CD14-positive monocyte (primary cell): ENCODE data around the gene SRSF4. TPM values are rescaled to one million over a fixed set of nuclear protein-coding genes. Genes with fewer than 3 reads are reported as not detected.
"Not testable (repeated sequence)": the region's sequence is repeated elsewhere in the genome, so short reads cannot be mapped to it uniquely, and the experiment has no call there.

Source experiments
- DNase-seq, 3 donors: peaks; one replicate each; pipeline ENCODE4 v3.0.0-alpha.2; 2011 to 2022
- H2AFZ ChIP-seq: 2 replicates; pipeline ENCODE4 v1.6.0; 2012; ENCODE audit warnings: mild to moderate bottlenecking, low read depth, low read length, inconsistent platforms; ENCODE audit not compliant: insufficient read depth, poor library complexity, severe bottlenecking
- H3K27ac ChIP-seq, 2 donors: 1 replicate in 1 of 2; 2 replicates in 1 of 2; pipeline ENCODE4 v1.5.1; 2012 to 2013; ENCODE audit warnings: low read length in 2 of 2, control low read depth in 1 of 2, inconsistent platforms in 1 of 2, low read depth in 1 of 2, mild to moderate bottlenecking in 1 of 2
- H3K27me3 ChIP-seq, 2 donors: one replicate each; pipeline versions ENCODE4 v1.6.0 to v1.6.1; 2011 to 2013; ENCODE audit warnings: low read length in 2 of 2; ENCODE audit not compliant: control insufficient read depth in 2 of 2, insufficient read depth in 2 of 2
- H3K36me3 ChIP-seq, 2 donors: replicated peaks in 1 of 2; 1 replicate in 1 of 2; 2 replicates in 1 of 2; pipeline versions ENCODE4 v1.5.1 to v1.6.1; 2012 to 2013; ENCODE audit warnings: low read length in 2 of 2, control low read depth in 1 of 2, inconsistent platforms in 1 of 2, mild to moderate bottlenecking in 1 of 2; ENCODE audit not compliant: insufficient read depth in 2 of 2, control insufficient read depth in 1 of 2
- H3K4me1 ChIP-seq, 2 donors: 1 replicate in 1 of 2; 2 replicates in 1 of 2; pipeline versions ENCODE4 v1.5.1 to v1.6.1; 2012 to 2013; ENCODE audit warnings: low read length in 2 of 2, control low read depth in 1 of 2, inconsistent platforms in 1 of 2, mild to moderate bottlenecking in 1 of 2, moderate library complexity in 1 of 2; ENCODE audit not compliant: insufficient read depth in 2 of 2, control insufficient read depth in 1 of 2
- H3K4me2 ChIP-seq: replicated peaks from 2 replicates; pipeline ENCODE3; 2012; ENCODE audit warnings: low read length, moderate library complexity, mild to moderate bottlenecking; ENCODE audit not compliant: poor library complexity, severe bottlenecking; ENCODE audit errors: extremely low read depth
- H3K4me3 ChIP-seq, 3 experiments: fragments of 200-600 bp in 1 of 3; sonication (generic) in 1 of 3; replicated peaks in 1 of 3; 1 replicate in 2 of 3; 2 replicates in 1 of 3; pipeline ENCODE4 v1.5.1; 2011 to 2013; ENCODE audit warnings: low read length in 3 of 3, mild to moderate bottlenecking in 3 of 3, control low read depth in 2 of 3, low read depth in 2 of 3, inconsistent platforms in 1 of 3, moderate library complexity in 1 of 3
- H3K79me2 ChIP-seq: 2 replicates; pipeline ENCODE4 v1.6.0; 2012; ENCODE audit warnings: mild to moderate bottlenecking, control low read depth, inconsistent platforms, low read length, moderate library complexity; ENCODE audit not compliant: insufficient read depth
- H3K9ac ChIP-seq: 2 replicates; pipeline ENCODE4 v1.6.0; 2017; ENCODE audit warnings: low read length, mild to moderate bottlenecking; ENCODE audit not compliant: insufficient read depth, poor library complexity, severe bottlenecking
- H3K9me3 ChIP-seq, 2 donors: replicated peaks in 1 of 2; 1 replicate in 1 of 2; 2 replicates in 1 of 2; pipeline versions ENCODE4 v1.5.1 to v1.6.1; 2012 to 2013; ENCODE audit warnings: low read length in 2 of 2, control low read depth in 1 of 2; ENCODE audit not compliant: control insufficient read depth in 1 of 2, insufficient read depth in 1 of 2
- H4K20me1 ChIP-seq: 2 replicates; pipeline ENCODE4 v1.6.0; 2012; ENCODE audit warnings: mild to moderate bottlenecking, low read length, control low read depth, moderate library complexity; ENCODE audit not compliant: insufficient read depth
- H3K27ac Mint-ChIP-seq, 7 donors: one replicate each; pipeline ENCODE4 v1.8.0; 2020; ENCODE audit warnings: mild to moderate bottlenecking in 7 of 7, mixed read lengths in 7 of 7, moderate library complexity in 6 of 7, inconsistent platforms in 2 of 7
- H3K27me3 Mint-ChIP-seq, 3 donors: one replicate each; pipeline ENCODE4 v1.8.0; 2021 to 2022; ENCODE audit warnings: low read depth in 3 of 3, mild to moderate bottlenecking in 3 of 3, mixed read lengths in 3 of 3, moderate library complexity in 3 of 3, inconsistent platforms in 1 of 3
- H3K36me3 Mint-ChIP-seq, 2 donors: one replicate each; pipeline ENCODE4 v1.8.0; 2020; ENCODE audit warnings: mixed read lengths in 2 of 2, inconsistent platforms in 1 of 2, mild to moderate bottlenecking in 1 of 2
- H3K4me1 Mint-ChIP-seq: one replicate; pipeline ENCODE4 v1.8.0; 2020; ENCODE audit warnings: mild to moderate bottlenecking, mixed read lengths
- H3K4me3 Mint-ChIP-seq, 2 donors: one replicate each; pipeline ENCODE4 v1.8.0; 2020; ENCODE audit warnings: mild to moderate bottlenecking in 2 of 2, mixed read lengths in 2 of 2, moderate library complexity in 1 of 2
- H3K9me3 Mint-ChIP-seq, 7 donors: one replicate each; pipeline ENCODE4 v1.8.0; 2020 to 2022; ENCODE audit warnings: mixed read lengths in 7 of 7, mild to moderate bottlenecking in 6 of 7, moderate library complexity in 6 of 7, inconsistent platforms in 2 of 7
- WGBS: methylation state at CpG from one replicate; pipeline ENCODE4 v1.1.5; 2013; ENCODE audit warnings: missing lambda C conversion rate; ENCODE audit not compliant: insufficient coverage; 5-methylcytosine and 5-hydroxymethylcytosine counted together
- intact Hi-C, 2 donors: fragments of 100-400 bp; cut with micrococcal nuclease; formaldehyde crosslinking; loops; one replicate each; pipeline versions ENCODE4 v1.15.0 to v1.15.1; 2023
- polyA plus RNA-seq, 3 donors: library from polyadenylated mRNA; depleted of rRNA in 1 of 3; unstranded in 2 of 3; stranded (reverse) in 1 of 3; fragments of 300-500 nt in 2 of 3; fragments of >200 nt in 1 of 3; fragmentation: Illumina TruSeq in 2 of 3; gene quantifications; 1 replicate in 2 of 3; 2 replicates in 1 of 3; pipeline ENCODE4 v1.2.3, GENCODE V29; 2012 to 2021
- TF ChIP-seq, protein P1 (sequence below): fragments of 200-600 bp; IDR thresholded peaks from one replicate; pipeline ENCODE4 v1.8.0; 2022; ENCODE audit warnings: antibody characterized with exemption, mild to moderate bottlenecking

Gene SRSF4
- polyA plus RNA-seq, 3 donors = 38.4 to 66.8 (median 55.5) TPM

DNA sequence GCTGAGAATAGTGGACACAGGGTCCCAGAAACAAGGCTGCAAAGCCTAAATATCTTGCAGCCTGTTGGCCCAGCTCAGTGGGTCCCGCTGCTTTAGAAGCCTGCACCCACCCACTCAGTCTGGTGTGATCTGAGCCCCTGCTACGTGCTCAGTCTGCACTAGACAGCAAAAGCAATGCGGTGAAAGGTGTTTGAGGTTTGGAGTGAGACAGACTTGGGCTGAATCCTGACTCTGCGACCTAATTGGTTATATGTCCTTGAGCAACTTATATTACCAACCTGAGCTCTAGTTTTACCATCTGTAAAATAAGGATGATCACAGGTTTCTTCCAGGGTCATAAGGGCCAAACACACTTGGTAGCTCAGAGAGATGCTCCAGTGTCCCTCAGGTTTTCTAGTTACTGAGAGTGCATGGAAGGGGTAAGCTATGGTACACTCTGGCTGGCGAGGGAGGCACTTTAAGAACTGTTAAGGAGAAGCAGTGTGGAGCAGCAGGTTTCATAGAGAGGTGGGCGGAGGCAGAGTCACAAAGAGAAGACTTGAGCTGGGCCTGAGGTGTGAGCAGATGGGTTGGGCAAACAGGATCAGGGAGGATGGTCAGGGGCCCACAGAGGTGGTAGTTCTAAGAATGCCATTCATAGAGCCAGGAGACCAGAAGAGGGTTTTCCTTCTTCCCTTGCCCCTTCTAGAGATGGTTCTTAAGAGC lies 68.1 kb downstream of the SRSF4 start:
- H3K4me3 Mint-ChIP-seq = no peak overlapping the region
- H3K4me1 Mint-ChIP-seq = no peaks in the 10 kb centered on the region
- peaks cover 0 to 4% (median 0%) of the 10 kb centered on the region in 7 donors for H3K9me3 Mint-ChIP-seq
- no peak overlapping the region for H2AFZ ChIP-seq
- H4K20me1 ChIP-seq = no peaks in the 10 kb centered on the region
- no peak overlapping the region for H3K27ac Mint-ChIP-seq
- intact Hi-C loops = no loop called here
- H3K9ac ChIP-seq = no peak overlapping the region
- H3K9me3 ChIP-seq = no peaks in the 10 kb centered on the region
- TF ChIP-seq, protein P1, sequence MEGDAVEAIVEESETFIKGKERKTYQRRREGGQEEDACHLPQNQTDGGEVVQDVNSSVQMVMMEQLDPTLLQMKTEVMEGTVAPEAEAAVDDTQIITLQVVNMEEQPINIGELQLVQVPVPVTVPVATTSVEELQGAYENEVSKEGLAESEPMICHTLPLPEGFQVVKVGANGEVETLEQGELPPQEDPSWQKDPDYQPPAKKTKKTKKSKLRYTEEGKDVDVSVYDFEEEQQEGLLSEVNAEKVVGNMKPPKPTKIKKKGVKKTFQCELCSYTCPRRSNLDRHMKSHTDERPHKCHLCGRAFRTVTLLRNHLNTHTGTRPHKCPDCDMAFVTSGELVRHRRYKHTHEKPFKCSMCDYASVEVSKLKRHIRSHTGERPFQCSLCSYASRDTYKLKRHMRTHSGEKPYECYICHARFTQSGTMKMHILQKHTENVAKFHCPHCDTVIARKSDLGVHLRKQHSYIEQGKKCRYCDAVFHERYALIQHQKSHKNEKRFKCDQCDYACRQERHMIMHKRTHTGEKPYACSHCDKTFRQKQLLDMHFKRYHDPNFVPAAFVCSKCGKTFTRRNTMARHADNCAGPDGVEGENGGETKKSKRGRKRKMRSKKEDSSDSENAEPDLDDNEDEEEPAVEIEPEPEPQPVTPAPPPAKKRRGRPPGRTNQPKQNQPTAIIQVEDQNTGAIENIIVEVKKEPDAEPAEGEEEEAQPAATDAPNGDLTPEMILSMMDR = no peak
- H3K79me2 ChIP-seq = no peaks in the 10 kb centered on the region
- no peak overlapping the region for H3K4me3 ChIP-seq
- peaks cover 62 to 93% of the 10 kb centered on the region in 2 donors for H3K36me3 ChIP-seq
- H3K4me1 ChIP-seq = no peaks in the 10 kb centered on the region
- H3K27me3 Mint-ChIP-seq = peaks cover 0 to 2% (median 0%) of the 10 kb centered on the region in 3 donors
- no peak overlapping the region for H3K4me2 ChIP-seq
- H3K27ac ChIP-seq = no peak overlapping the region
- H3K36me3 Mint-ChIP-seq = peaks cover 78 to 92% of the 10 kb centered on the region in 2 donors
- DNase-seq = no peak
- no peaks in the 10 kb centered on the region for H3K27me3 ChIP-seq
- WGBS = 100% methylated on average over 3 of the region's 6 CpGs

GRCh38 chr1:29112705-29113412 lies 68.8 kb downstream of the SRSF4 start:
- no peak for DNase-seq
- H3K4me3 Mint-ChIP-seq = no peak overlapping the region
- intact Hi-C loops = no loop called here
- H3K4me2 ChIP-seq = no peak overlapping the region
- peaks cover 0 to 4% (median 0%) of the 10 kb centered on the region in 7 donors for H3K9me3 Mint-ChIP-seq
- H3K4me1 ChIP-seq = no peaks in the 10 kb centered on the region
- peaks cover 57 to 85% of the 10 kb centered on the region in 2 donors for H3K36me3 ChIP-seq
- no peak overlapping the region for H3K27ac ChIP-seq
- no peak overlapping the region for H3K27ac Mint-ChIP-seq
- no peaks in the 10 kb centered on the region for H3K27me3 ChIP-seq
- H3K9me3 ChIP-seq = no peaks in the 10 kb centered on the region
- WGBS = 100% methylated on average over 2 of the region's 7 CpGs
- H3K27me3 Mint-ChIP-seq = no peaks in the 10 kb centered on the region
- no peak overlapping the region for H3K4me3 ChIP-seq
- H3K36me3 Mint-ChIP-seq = peaks cover 75 to 93% of the 10 kb centered on the region in 2 donors
- H4K20me1 ChIP-seq = no peaks in the 10 kb centered on the region
- no peaks in the 10 kb centered on the region for H3K79me2 ChIP-seq
- no peaks in the 10 kb centered on the region for H3K4me1 Mint-ChIP-seq
- H3K9ac ChIP-seq = no peak overlapping the region
- H2AFZ ChIP-seq = no peak overlapping the region
- TF ChIP-seq, protein P1 = no peak

GRCh38 chr1:29108041-29108440 lies 73.7 kb downstream of the SRSF4 start:
- H3K9me3 ChIP-seq, DNase-seq, H4K20me1 ChIP-seq, H3K4me3 ChIP-seq, H3K27ac Mint-ChIP-seq, H3K9ac ChIP-seq, H3K27ac ChIP-seq, H2AFZ ChIP-seq, H3K4me1 ChIP-seq, H3K27me3 ChIP-seq, H3K4me2 ChIP-seq, H3K4me1 Mint-ChIP-seq, H3K4me3 Mint-ChIP-seq, H3K79me2 ChIP-seq, H3K9me3 Mint-ChIP-seq, intact Hi-C loops, H3K27me3 Mint-ChIP-seq: not testable (repeated sequence)
- WGBS = no CpG with 5 or more reads among the region's 6 CpGs
- H3K36me3 Mint-ChIP-seq = peaks cover 46 to 54% of the 10 kb centered on the region in 2 donors
- H3K36me3 ChIP-seq = peaks cover 32 to 44% of the 10 kb centered on the region in 2 donors
